HCT116 (cell line): ENCODE data around the gene PLK1. TPM values are rescaled to one million over a fixed set of nuclear protein-coding genes. Genes with fewer than 3 reads are reported as not detected.

ENCODE experiments used
- ATAC-seq: fragments of 200-7000 bp; cut with Tn5 transposase; 2 replicates; pipeline ENCODE4 v1.9.1; 2020; ENCODE audit warnings: mild to moderate bottlenecking, moderate library complexity
- BruUV-seq: library from RNA; stranded (reverse); fragments of 400-500 nt; replicated peaks from 2 replicates; lab custom pipeline; 2021; lab: Mats Ljungman, UMichigan
- CTCF ChIA-PET: fragments of 300-600 bp; sonication (Branson Sonifier 250); formaldehyde crosslinking; loops from one replicate; lab custom pipeline; 2021; ENCODE audit warnings: antibody characterized with exemption; lab: Charles Lee
- POLR2A ChIA-PET: fragments of 300-600, 350-600 bp; sonication (Branson Sonifier 250); formaldehyde crosslinking; loops from one replicate; lab custom pipeline; 2021; ENCODE audit warnings: antibody characterized with exemption; lab: Charles Lee
- RAD21 ChIA-PET, 2 experiments: fragments of 300-600 bp; sonication (Branson Sonifier 250); formaldehyde crosslinking; loops; one replicate each; lab custom pipeline; 2023; ENCODE audit warnings: low total read pairs in 2 of 2; ENCODE audit not compliant: uncharacterized antibody in 2 of 2, unreplicated experiment in 2 of 2, low non-redundant PET in 1 of 2; lab: Charles Lee
- DNase-seq: peaks from one replicate; pipeline ENCODE4 v3.0.0-alpha.2; 2010; ENCODE audit warnings: low read depth, low spot score
- H2AFZ ChIP-seq: fragments of 200-600 bp; shearing (Covaris generic), sonication (generic); 2 replicates; pipeline ENCODE4 v1.6.1; 2017; ENCODE audit warnings: low read depth, mixed run types, mixed read lengths, antibody characterized with exemption, low read length; ENCODE audit not compliant: poor library complexity, severe bottlenecking
- H3K27ac ChIP-seq: 2 replicates; pipeline ENCODE4 v1.5.1; 2012; ENCODE audit warnings: low read depth, low read length
- H3K27me3 ChIP-seq: fragments of 200-600 bp; sonication (generic); 2 replicates; pipeline ENCODE4 v1.6.1; 2016; ENCODE audit warnings: mixed run types, low read length, mixed read lengths; ENCODE audit not compliant: insufficient read depth
- H3K36me3 ChIP-seq, 2 experiments: fragments of 200-500 bp in 1 of 2; fragments of 200-600 bp in 1 of 2; sonication (Bioruptor generic) in 1 of 2; sonication (generic) in 1 of 2; 2 replicates each; pipeline versions ENCODE4 v1.5.1 to v1.6.1; 2014 to 2016; ENCODE audit warnings: low read length in 2 of 2, inconsistent platforms in 1 of 2, mixed read lengths in 1 of 2, mixed run types in 1 of 2; ENCODE audit not compliant: insufficient read depth in 2 of 2, control insufficient read depth in 1 of 2
- H3K4me1 ChIP-seq, 2 experiments: fragments of 200-600 bp in 1 of 2; sonication (generic) in 1 of 2; 2 replicates each; pipeline versions ENCODE4 v1.5.1 to v1.6.1; 2012 to 2017; ENCODE audit warnings: low read length in 2 of 2, inconsistent platforms in 1 of 2, mild to moderate bottlenecking in 1 of 2, mixed read lengths in 1 of 2, mixed run types in 1 of 2, moderate library complexity in 1 of 2; ENCODE audit not compliant: insufficient read depth in 2 of 2, control insufficient read depth in 1 of 2
- H3K4me2 ChIP-seq: fragments of 200-600 bp; sonication (generic); 2 replicates; pipeline ENCODE4 v1.6.1; 2017; ENCODE audit warnings: mixed run types, low read length, mixed read lengths
- H3K4me3 ChIP-seq, 2 experiments: fragments of 200-600 bp in 1 of 2; sonication (generic) in 1 of 2; replicated peaks in 1 of 2; 2 replicates each; pipeline ENCODE4 v1.5.1; 2011 to 2016; ENCODE audit warnings: low read length in 2 of 2, control low read depth in 1 of 2, low read depth in 1 of 2, mild to moderate bottlenecking in 1 of 2, mixed read lengths in 1 of 2, mixed run types in 1 of 2
- H3K79me2 ChIP-seq: fragments of 200-600 bp; sonication (generic); 2 replicates; pipeline ENCODE4 v1.6.1; 2017; ENCODE audit warnings: mild to moderate bottlenecking, mixed run types, low read length, moderate library complexity, mixed read lengths; ENCODE audit not compliant: insufficient read depth
- H3K9ac ChIP-seq: fragments of 200-600 bp; sonication (generic); 2 replicates; pipeline ENCODE4 v1.6.1; 2016; ENCODE audit warnings: low read length, mixed read lengths
- H3K9me2 ChIP-seq: fragments of 200-600 bp; sonication (generic), shearing (Covaris generic); 2 replicates; pipeline ENCODE4 v1.6.1; 2017; ENCODE audit warnings: mixed run types, mild to moderate bottlenecking, moderate library complexity; ENCODE audit not compliant: insufficient read depth
- H3K9me3 ChIP-seq, 2 experiments: fragments of 200-500 bp in 1 of 2; fragments of 200-600 bp in 1 of 2; sonication (Bioruptor generic) in 1 of 2; sonication (generic) in 1 of 2; 2 replicates each; pipeline ENCODE4 v1.6.1; 2014 to 2017; ENCODE audit warnings: low read length in 2 of 2, mixed read lengths in 2 of 2, inconsistent platforms in 1 of 2, low read depth in 1 of 2, mild to moderate bottlenecking in 1 of 2, mixed run types in 1 of 2, moderate library complexity in 1 of 2; ENCODE audit not compliant: control insufficient read depth in 1 of 2, insufficient read depth in 1 of 2
- H4K20me1 ChIP-seq: fragments of 200-600 bp; sonication (generic), shearing (Covaris generic); 2 replicates; pipeline ENCODE4 v1.6.1; 2017; ENCODE audit warnings: mixed run types, mild to moderate bottlenecking, moderate library complexity; ENCODE audit not compliant: insufficient read depth
- CBX3 ChIP-seq: IDR thresholded peaks from 2 replicates; pipeline ENCODE4 v1.6.1; 2012; ENCODE audit warnings: low read depth
- POLR2AphosphoS5 ChIP-seq: IDR thresholded peaks from 2 replicates; pipeline ENCODE4 v1.6.1; 2011; ENCODE audit warnings: mild to moderate bottlenecking, low read depth, low read length, moderate library complexity
- SRF ChIP-seq: IDR thresholded peaks from 2 replicates; pipeline ENCODE4 v1.6.1; 2012; ENCODE audit warnings: low read depth
- TCF7L2 ChIP-seq: IDR thresholded peaks from 2 replicates; pipeline ENCODE4 v1.7.0; 2011; ENCODE audit warnings: borderline replicate concordance, inconsistent platforms; ENCODE audit not compliant: insufficient read depth, insufficient read length; ENCODE audit errors: extremely low read depth
- YY1 ChIP-seq: IDR thresholded peaks from 2 replicates; pipeline ENCODE4 v1.6.1; 2011; ENCODE audit warnings: low read length, low read depth, moderate library complexity, mild to moderate bottlenecking; ENCODE audit not compliant: insufficient replicate concordance; ENCODE audit errors: extremely low read depth
- intact Hi-C: fragments of 100-400 bp; cut with micrococcal nuclease; formaldehyde crosslinking; loops from 2 replicates; pipeline ENCODE4 v1.10.0; 2022
- total RNA-seq: library from RNA; stranded (reverse); gene quantifications from one replicate; pipeline ENCODE4 v1.2.1, GENCODE V29; 2021; ENCODE audit not compliant: unreplicated experiment
- TF ChIP-seq, protein P1 (sequence below), 3 experiments: fragments of 200-600 bp in 1 of 3; sonication (generic) in 1 of 3; IDR thresholded peaks in 2 of 3; conservative IDR thresholded peaks in 1 of 3; 2 replicates each; pipeline ENCODE4 v1.5.1; 2012 to 2017; ENCODE audit warnings: low read depth in 2 of 3, low read length in 2 of 3, antibody characterized with exemption in 1 of 3, borderline replicate concordance in 1 of 3, control low read depth in 1 of 3, mild to moderate bottlenecking in 1 of 3, mixed read lengths in 1 of 3, mixed run types in 1 of 3, moderate library complexity in 1 of 3; ENCODE audit not compliant: insufficient read depth in 1 of 3

The PLK1 gene
- total RNA-seq, 1 experiment from 2014 or later = 144 TPM

DNA sequence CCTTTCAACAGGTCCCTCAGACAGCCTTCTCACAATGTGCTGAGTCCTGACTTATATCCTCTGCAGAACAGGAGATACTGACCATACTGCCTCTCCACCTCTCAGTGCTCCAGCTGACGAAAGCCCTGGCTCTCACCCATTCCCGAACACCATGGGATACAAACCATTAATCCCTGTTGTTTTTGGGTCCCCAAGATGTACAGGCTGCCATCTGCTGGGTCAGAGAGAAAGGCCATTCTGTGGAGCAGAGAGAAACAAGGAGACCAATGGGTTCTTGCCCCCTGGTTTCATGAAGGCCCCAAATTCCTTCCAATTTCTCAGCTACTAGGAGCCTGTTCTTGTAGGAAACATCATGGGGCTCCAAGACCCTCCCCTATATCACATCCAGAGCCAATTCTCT is 31.3 kb downstream of the PLK1 start (continued):
- TF ChIP-seq, protein P1, sequence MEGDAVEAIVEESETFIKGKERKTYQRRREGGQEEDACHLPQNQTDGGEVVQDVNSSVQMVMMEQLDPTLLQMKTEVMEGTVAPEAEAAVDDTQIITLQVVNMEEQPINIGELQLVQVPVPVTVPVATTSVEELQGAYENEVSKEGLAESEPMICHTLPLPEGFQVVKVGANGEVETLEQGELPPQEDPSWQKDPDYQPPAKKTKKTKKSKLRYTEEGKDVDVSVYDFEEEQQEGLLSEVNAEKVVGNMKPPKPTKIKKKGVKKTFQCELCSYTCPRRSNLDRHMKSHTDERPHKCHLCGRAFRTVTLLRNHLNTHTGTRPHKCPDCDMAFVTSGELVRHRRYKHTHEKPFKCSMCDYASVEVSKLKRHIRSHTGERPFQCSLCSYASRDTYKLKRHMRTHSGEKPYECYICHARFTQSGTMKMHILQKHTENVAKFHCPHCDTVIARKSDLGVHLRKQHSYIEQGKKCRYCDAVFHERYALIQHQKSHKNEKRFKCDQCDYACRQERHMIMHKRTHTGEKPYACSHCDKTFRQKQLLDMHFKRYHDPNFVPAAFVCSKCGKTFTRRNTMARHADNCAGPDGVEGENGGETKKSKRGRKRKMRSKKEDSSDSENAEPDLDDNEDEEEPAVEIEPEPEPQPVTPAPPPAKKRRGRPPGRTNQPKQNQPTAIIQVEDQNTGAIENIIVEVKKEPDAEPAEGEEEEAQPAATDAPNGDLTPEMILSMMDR (IDR thresholded peaks at IDR 0.05 in 2 of 3, conservative IDR thresholded peaks at IDR 0.05 in 1 of 3; ENCODE audit: borderline replicate concordance in 1 of 3, insufficient read depth in 1 of 3, low read depth in 2 of 3, low read length in 2 of 3) = peak; percentile 30 to 33 (median 31); a peak in 4 of 6 replicates
- no peak for TF ChIP-seq CBX3

DNA sequence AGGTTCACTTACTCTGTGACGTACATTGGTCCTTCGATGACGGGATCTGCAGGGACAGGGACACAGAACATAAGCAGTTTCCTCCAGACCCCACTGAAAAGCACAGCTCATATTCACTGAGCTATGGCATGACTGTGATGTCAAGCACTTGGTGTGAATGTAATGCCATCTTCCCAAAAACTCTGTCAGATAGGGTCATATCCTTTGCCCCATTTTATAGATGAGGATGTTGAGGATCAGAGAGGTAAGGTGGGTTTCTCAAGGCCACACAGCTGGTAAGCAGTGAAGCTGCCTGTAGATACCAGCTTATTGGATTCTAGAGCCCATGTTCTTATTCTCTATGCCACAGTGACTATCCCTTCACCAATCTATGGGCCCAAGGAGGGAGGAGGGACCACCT is 31.8 kb downstream of the PLK1 start:
- H3K9me3 ChIP-seq = no peaks in the 10 kb centered on the region
- H3K4me1 ChIP-seq = no peaks in the 10 kb centered on the region
- H4K20me1 ChIP-seq = no peaks in the 10 kb centered on the region
- DNase-seq (no peak), ATAC-seq (no peak)
- no peak overlapping the region for H2AFZ ChIP-seq
- POLR2A ChIA-PET = no interaction called here
- no peaks in the 10 kb centered on the region for H3K9me2 ChIP-seq
- no peaks in the 10 kb centered on the region for H3K79me2 ChIP-seq
- intact Hi-C loops = no loop called here
- no peak overlapping the region for H3K4me3 ChIP-seq
- no peak overlapping the region for H3K27ac ChIP-seq
- no peaks in the 10 kb centered on the region for H3K27me3 ChIP-seq
- no peak overlapping the region for H3K9ac ChIP-seq
- RAD21 ChIA-PET = no interaction called here
- CTCF ChIA-PET = interaction anchor here (2.1 kb wide), 1 partner anchor 32 kb away, joined by 9 read pairs; the partner anchor contains the start of gene PLK1
- no peak overlapping the region for H3K4me2 ChIP-seq
- TF ChIP-seq YY1 (no peak), SRF (no peak), POLR2AphosphoS5 (no peak), TCF7L2 (no peak)
- TF ChIP-seq, protein P1 (IDR thresholded peaks at IDR 0.05 in 2 of 3, conservative IDR thresholded peaks at IDR 0.05 in 1 of 3; ENCODE audit: borderline replicate concordance in 1 of 3, insufficient read depth in 1 of 3, low read depth in 2 of 3, low read length in 2 of 3) = no peak
- TF ChIP-seq, all 23 proteins: peak for 0
- BruUV-seq = no TSS peak
- no peaks in the 10 kb centered on the region for H3K36me3 ChIP-seq
